Measurements from ENCODE around the gene OGDHL. TPM values are rescaled to one million over a fixed set of nuclear protein-coding genes. Genes with fewer than 3 reads are reported as not detected.
"Not testable (repeated sequence)": the region's sequence is repeated elsewhere in the genome, so short reads cannot be mapped to it uniquely, and the experiment has no call there.

OGDHL gene
- total RNA-seq, 2 experiments from 2014 or later, result 0.40 to 0.68 TPM

- H3K27ac Mint-ChIP-seq, result no peak overlapping the region
- DNase-seq, result no peak
- H3K4me1 Mint-ChIP-seq (ENCODE audit: low read depth), result no peaks in the 10 kb centered on the region
- no peaks in the 10 kb centered on the region for H3K9me3 Mint-ChIP-seq
- ChIA-PET POLR2A (no interaction called here), CTCF (no interaction called here)
- no peaks in the 10 kb centered on the region for H3K36me3 Mint-ChIP-seq (ENCODE audit: low read depth)
- peaks cover 10% of the 10 kb centered on the region for H3K27me3 Mint-ChIP-seq
- H3K4me3 Mint-ChIP-seq, result no peak overlapping the region
- intact Hi-C loops (cut with micrococcal nuclease), result no loop called here
- ATAC-seq, result no peak
- TF ChIP-seq, protein P1, sequence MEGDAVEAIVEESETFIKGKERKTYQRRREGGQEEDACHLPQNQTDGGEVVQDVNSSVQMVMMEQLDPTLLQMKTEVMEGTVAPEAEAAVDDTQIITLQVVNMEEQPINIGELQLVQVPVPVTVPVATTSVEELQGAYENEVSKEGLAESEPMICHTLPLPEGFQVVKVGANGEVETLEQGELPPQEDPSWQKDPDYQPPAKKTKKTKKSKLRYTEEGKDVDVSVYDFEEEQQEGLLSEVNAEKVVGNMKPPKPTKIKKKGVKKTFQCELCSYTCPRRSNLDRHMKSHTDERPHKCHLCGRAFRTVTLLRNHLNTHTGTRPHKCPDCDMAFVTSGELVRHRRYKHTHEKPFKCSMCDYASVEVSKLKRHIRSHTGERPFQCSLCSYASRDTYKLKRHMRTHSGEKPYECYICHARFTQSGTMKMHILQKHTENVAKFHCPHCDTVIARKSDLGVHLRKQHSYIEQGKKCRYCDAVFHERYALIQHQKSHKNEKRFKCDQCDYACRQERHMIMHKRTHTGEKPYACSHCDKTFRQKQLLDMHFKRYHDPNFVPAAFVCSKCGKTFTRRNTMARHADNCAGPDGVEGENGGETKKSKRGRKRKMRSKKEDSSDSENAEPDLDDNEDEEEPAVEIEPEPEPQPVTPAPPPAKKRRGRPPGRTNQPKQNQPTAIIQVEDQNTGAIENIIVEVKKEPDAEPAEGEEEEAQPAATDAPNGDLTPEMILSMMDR (IDR thresholded peaks at IDR 0.05), result no peak
Measured at GRCh38 chr10:49756641-49757040, 5.5 kb downstream of the OGDHL start.

GRCh38 chr10:49756031-49756430 is 6.1 kb downstream of the OGDHL start:
- H3K4me1 Mint-ChIP-seq (ENCODE audit: low read depth), result no peaks in the 10 kb centered on the region
- ChIA-PET POLR2A (no interaction called here), CTCF (no interaction called here)
- DNase-seq (no peak), ATAC-seq (no peak)
- H3K9me3 Mint-ChIP-seq, result no peaks in the 10 kb centered on the region
- no peaks in the 10 kb centered on the region for H3K36me3 Mint-ChIP-seq (ENCODE audit: low read depth)
- H3K27me3 Mint-ChIP-seq, result peaks cover 14% of the 10 kb centered on the region
- H3K27ac Mint-ChIP-seq, result no peak overlapping the region
- H3K4me3 Mint-ChIP-seq, result no peak overlapping the region
- TF ChIP-seq, protein P1 (IDR thresholded peaks at IDR 0.05), result no peak
- intact Hi-C loops (cut with micrococcal nuclease), result no loop called here

GRCh38 chr10:49754951-49755350 is 7.2 kb downstream of the OGDHL start:
- H3K4me1 Mint-ChIP-seq (ENCODE audit: low read depth); ATAC-seq; POLR2A ChIA-PET; H3K27ac Mint-ChIP-seq; CTCF ChIA-PET; DNase-seq; H3K36me3 Mint-ChIP-seq (ENCODE audit: low read depth); intact Hi-C loops (cut with micrococcal nuclease); H3K9me3 Mint-ChIP-seq; H3K4me3 Mint-ChIP-seq: not testable (repeated sequence)
- H3K27me3 Mint-ChIP-seq, result peaks cover 12% of the 10 kb centered on the region

DNA sequence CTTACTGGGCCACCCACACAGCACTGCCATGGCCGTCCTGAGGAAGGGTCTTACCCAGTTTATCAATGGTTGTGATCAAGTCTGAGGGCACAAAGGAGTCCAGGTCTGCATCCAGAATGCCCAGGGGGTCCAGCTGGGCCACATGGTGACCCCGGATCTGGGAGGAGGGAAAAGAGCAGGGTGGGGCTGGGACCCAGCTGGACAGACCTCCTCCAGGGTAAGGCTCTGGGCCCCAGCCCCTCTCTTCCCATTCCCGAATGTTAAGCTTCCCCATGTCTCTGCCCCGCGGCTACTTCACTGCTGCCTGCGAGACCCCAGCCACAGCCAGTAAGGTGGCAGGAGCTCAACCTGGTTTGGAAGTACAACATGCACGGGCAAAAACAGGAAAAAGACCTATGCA is 9.5 kb downstream of the OGDHL start:
- H3K27me3 Mint-ChIP-seq, result peaks cover 8% of the 10 kb centered on the region
- H3K4me1 Mint-ChIP-seq (ENCODE audit: low read depth), result no peaks in the 10 kb centered on the region
- no peak for ATAC-seq
- H3K4me3 Mint-ChIP-seq, result no peak overlapping the region
- no peak for DNase-seq
- intact Hi-C loops (cut with micrococcal nuclease), result no loop called here
- no peaks in the 10 kb centered on the region for H3K9me3 Mint-ChIP-seq
- TF ChIP-seq, protein P1 (IDR thresholded peaks at IDR 0.05), result no peak
- no peaks in the 10 kb centered on the region for H3K36me3 Mint-ChIP-seq (ENCODE audit: low read depth)
- ChIA-PET CTCF (no interaction called here), POLR2A (no interaction called here)
- H3K27ac Mint-ChIP-seq, result no peak overlapping the region

DNA sequence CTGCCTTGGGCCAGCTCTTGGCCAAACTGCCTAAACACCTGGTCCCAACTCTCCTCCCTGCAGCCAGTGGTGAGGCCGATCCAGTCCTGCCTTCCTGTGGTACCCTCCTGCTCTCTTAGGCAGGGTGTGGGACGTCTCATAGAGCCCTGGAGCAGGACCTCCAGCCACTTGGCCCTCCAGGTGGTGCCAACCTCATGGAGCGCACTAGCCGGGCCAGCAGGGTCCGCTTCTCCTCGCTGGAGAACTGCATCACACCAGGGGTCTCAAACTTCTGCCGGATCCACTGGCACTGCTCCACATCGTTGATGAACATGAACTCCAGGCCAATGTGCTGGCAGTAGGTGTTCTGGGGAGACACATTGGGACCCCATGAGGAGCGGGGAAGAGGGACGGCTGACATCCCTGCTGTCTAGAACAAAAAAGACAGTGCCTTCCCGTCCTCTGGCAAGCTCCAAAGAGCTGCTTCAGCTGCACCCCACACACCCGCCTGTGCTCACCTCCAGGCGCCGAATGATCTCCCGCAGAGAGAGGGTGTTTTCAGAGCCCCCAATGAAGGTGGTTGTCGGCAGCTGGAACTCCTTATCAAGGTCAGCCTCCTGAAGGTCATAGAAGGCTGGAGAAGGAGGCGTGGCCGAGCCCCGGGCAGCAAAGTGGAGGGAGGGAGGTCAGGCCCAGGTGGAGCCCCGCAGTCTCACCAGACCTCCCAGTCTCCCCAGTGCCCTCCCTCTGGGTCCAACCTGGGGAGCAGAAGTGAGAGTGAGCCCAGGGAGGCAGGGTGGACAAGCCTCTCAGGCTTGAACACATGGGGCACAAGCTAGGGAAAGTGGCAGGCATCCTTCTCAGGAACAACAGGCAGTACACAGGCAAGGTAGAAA is 10.2 kb downstream of the OGDHL start:
- no peak overlapping the region for H3K4me3 Mint-ChIP-seq
- H3K9me3 Mint-ChIP-seq, result no peaks in the 10 kb centered on the region
- H3K36me3 Mint-ChIP-seq (ENCODE audit: low read depth), result no peaks in the 10 kb centered on the region
- no peaks in the 10 kb centered on the region for H3K4me1 Mint-ChIP-seq (ENCODE audit: low read depth)
- H3K27me3 Mint-ChIP-seq, result peaks cover 7% of the 10 kb centered on the region
- TF ChIP-seq, protein P1 (IDR thresholded peaks at IDR 0.05), result no peak
- DNase-seq (no peak), ATAC-seq (no peak)
- intact Hi-C loops (cut with micrococcal nuclease), result no loop called here
- ChIA-PET POLR2A (interaction anchor here (0.6 kb wide), 1 partner anchor 200 kb away, joined by 3 read pairs; no protein-coding TSS in a partner anchor), CTCF (no interaction called here)
- no peak overlapping the region for H3K27ac Mint-ChIP-seq

All from activated CD8-positive, alpha-beta T cell treated with anti-CD3 and anti-CD28 coated beads for 36 hours (primary cell).